ENCODE measurements around the gene TMEM91.

Gene TMEM91

DNA sequence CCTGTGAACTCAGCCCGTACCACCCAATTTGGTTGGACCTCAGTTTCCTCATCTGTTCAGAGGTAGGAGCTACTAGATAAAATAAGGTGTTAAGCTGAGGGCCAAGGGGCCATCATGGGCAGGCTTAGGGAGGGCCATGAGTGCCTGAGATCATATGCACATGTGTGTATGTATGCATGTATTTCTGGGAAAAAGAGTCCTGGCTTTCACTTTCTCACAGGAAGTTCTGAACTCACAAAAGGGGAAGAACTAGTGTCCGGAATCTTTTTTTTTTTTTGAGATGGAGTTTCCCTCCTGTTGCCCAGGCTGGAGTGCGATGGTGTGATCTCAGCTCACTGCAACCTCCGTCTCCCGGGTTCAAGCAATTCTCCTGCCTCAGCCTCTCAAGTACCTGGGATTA is 41.5 kb upstream of the TMEM91 start:
- H3K9me2 ChIP-seq (ENCODE audit: low read depth, low read length): no peaks in the 10 kb centered on the region
- H3K36me3 ChIP-seq (ENCODE audit: insufficient read depth, low read length): peaks cover 50% of the 10 kb centered on the region
- TF ChIP-seq, protein P1, sequence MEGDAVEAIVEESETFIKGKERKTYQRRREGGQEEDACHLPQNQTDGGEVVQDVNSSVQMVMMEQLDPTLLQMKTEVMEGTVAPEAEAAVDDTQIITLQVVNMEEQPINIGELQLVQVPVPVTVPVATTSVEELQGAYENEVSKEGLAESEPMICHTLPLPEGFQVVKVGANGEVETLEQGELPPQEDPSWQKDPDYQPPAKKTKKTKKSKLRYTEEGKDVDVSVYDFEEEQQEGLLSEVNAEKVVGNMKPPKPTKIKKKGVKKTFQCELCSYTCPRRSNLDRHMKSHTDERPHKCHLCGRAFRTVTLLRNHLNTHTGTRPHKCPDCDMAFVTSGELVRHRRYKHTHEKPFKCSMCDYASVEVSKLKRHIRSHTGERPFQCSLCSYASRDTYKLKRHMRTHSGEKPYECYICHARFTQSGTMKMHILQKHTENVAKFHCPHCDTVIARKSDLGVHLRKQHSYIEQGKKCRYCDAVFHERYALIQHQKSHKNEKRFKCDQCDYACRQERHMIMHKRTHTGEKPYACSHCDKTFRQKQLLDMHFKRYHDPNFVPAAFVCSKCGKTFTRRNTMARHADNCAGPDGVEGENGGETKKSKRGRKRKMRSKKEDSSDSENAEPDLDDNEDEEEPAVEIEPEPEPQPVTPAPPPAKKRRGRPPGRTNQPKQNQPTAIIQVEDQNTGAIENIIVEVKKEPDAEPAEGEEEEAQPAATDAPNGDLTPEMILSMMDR (IDR thresholded peaks at IDR 0.05; ENCODE audit: low read length): no peak
- TF ChIP-seq EZH2 (IDR thresholded peaks at IDR 0.05; ENCODE audit: borderline replicate concordance, low read length): no peak
- no peaks in the 10 kb centered on the region for H3F3A ChIP-seq (ENCODE audit: insufficient read depth, low read length)
- H3K4me1 ChIP-seq (ENCODE audit: insufficient read depth, low read length, severe bottlenecking): no peaks in the 10 kb centered on the region
- no peaks in the 10 kb centered on the region for H3K9me3 ChIP-seq (ENCODE audit: low read length)
- H4K20me1 ChIP-seq (ENCODE audit: insufficient read depth, low read length): no peaks in the 10 kb centered on the region
- no peak overlapping the region for H3K4me3 ChIP-seq (ENCODE audit: low read depth, low read length, poor library complexity, severe bottlenecking)
- no peak overlapping the region for H3K9ac ChIP-seq (ENCODE audit: low read length)
- no peak overlapping the region for H3K4me2 ChIP-seq (ENCODE audit: low read length)
- no peaks in the 10 kb centered on the region for H3K79me2 ChIP-seq (ENCODE audit: insufficient read depth, low read length)
- no peak overlapping the region for H2AFZ ChIP-seq (ENCODE audit: low read length)
- no peaks in the 10 kb centered on the region for H3K27me3 ChIP-seq (ENCODE audit: insufficient read depth, low read length)
- no peak overlapping the region for H3K27ac ChIP-seq (ENCODE audit: low read depth, low read length, poor library complexity, severe bottlenecking)

DNA sequence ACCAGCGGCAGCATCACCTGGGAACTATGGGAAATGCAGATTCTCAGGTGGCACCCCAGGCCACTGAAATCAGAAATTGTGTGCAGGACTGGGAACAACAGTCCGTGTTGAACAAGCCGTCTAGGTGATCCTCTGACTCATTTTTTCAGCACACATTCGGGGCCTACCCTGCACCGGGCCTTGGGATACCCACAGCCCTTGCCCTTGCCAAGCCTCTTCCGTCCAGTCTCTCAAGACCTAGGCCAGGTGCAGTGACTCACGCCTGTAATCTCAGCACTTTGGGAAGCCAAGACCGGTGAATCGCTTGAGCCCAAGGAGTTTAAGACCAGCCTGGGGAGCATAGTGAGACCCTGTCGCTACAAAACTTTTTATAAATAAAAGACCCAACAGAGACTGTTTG is 40.9 kb upstream of the TMEM91 start:
- H3K9ac ChIP-seq (ENCODE audit: low read length): no peak overlapping the region
- peaks cover 50% of the 10 kb centered on the region for H3K36me3 ChIP-seq (ENCODE audit: insufficient read depth, low read length)
- no peak overlapping the region for H3K4me3 ChIP-seq (ENCODE audit: low read depth, low read length, poor library complexity, severe bottlenecking)
- H2AFZ ChIP-seq (ENCODE audit: low read length): no peak overlapping the region
- no peaks in the 10 kb centered on the region for H3K9me2 ChIP-seq (ENCODE audit: low read depth, low read length)
- no peaks in the 10 kb centered on the region for H3F3A ChIP-seq (ENCODE audit: insufficient read depth, low read length)
- H4K20me1 ChIP-seq (ENCODE audit: insufficient read depth, low read length): no peaks in the 10 kb centered on the region
- H3K9me3 ChIP-seq (ENCODE audit: low read length): no peaks in the 10 kb centered on the region
- no peak for TF ChIP-seq EZH2 (IDR thresholded peaks at IDR 0.05; ENCODE audit: borderline replicate concordance, low read length)
- TF ChIP-seq, protein P1 (IDR thresholded peaks at IDR 0.05; ENCODE audit: low read length): no peak
- H3K4me1 ChIP-seq (ENCODE audit: insufficient read depth, low read length, severe bottlenecking): no peaks in the 10 kb centered on the region
- no peak overlapping the region for H3K27ac ChIP-seq (ENCODE audit: low read depth, low read length, poor library complexity, severe bottlenecking)
- H3K27me3 ChIP-seq (ENCODE audit: insufficient read depth, low read length): no peaks in the 10 kb centered on the region
- no peaks in the 10 kb centered on the region for H3K79me2 ChIP-seq (ENCODE audit: insufficient read depth, low read length)
- H3K4me2 ChIP-seq (ENCODE audit: low read length): no peak overlapping the region

DNA sequence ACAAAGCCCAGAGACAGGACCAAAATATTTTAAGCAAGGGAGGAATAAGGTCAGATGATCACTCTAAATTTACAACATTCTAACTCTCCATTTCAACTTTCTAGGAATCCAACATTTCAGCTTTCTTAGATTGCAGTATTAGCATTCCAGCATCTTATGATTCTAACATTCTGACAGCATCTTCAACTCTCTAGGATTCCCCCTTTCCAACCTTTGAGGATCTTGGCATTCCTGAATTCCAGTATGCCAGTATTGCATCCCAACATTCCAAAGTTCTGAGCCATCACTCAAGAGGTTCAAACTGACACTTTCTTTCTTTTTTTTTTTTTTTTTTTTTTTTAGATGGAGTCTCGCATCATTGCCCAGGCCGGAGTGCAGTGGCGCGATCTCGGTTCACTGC is 36.4 kb upstream of the TMEM91 start:
- TF ChIP-seq, protein P1 (IDR thresholded peaks at IDR 0.05; ENCODE audit: low read length): no peak
- no peak for TF ChIP-seq EZH2 (IDR thresholded peaks at IDR 0.05; ENCODE audit: borderline replicate concordance, low read length)
- Histone ChIP-seq H3K27me3 (ENCODE audit: insufficient read depth, low read length) (no peaks in the 10 kb centered on the region), H3K9ac (ENCODE audit: low read length) (no peak overlapping the region), H3K27ac (ENCODE audit: low read depth, low read length, poor library complexity, severe bottlenecking) (no peak overlapping the region), H3K79me2 (ENCODE audit: insufficient read depth, low read length) (no peaks in the 10 kb centered on the region), H4K20me1 (ENCODE audit: insufficient read depth, low read length) (no peaks in the 10 kb centered on the region), H2AFZ (ENCODE audit: low read length) (no peak overlapping the region), H3F3A (ENCODE audit: insufficient read depth, low read length) (no peaks in the 10 kb centered on the region), H3K9me2 (ENCODE audit: low read depth, low read length) (no peaks in the 10 kb centered on the region), H3K9me3 (ENCODE audit: low read length) (no peaks in the 10 kb centered on the region), H3K36me3 (ENCODE audit: insufficient read depth, low read length) (peaks cover 62% of the 10 kb centered on the region), H3K4me2 (ENCODE audit: low read length) (no peak overlapping the region), H3K4me1 (ENCODE audit: insufficient read depth, low read length, severe bottlenecking) (no peaks in the 10 kb centered on the region), H3K4me3 (ENCODE audit: low read depth, low read length, poor library complexity, severe bottlenecking) (no peak overlapping the region)

Measured in OCI-LY1 (cell line).